NCI-H1092 (cell line): ENCODE results near the gene ARHGEF2.
"Not testable (repeated sequence)": the region's sequence is repeated elsewhere in the genome, so short reads cannot be mapped to it uniquely, and the experiment has no call there.

Source experiments
- DNase-seq: peaks from one replicate; lab custom pipeline; 2025; lab: John Stamatoyannopoulos, UW

The ARHGEF2 gene

DNA sequence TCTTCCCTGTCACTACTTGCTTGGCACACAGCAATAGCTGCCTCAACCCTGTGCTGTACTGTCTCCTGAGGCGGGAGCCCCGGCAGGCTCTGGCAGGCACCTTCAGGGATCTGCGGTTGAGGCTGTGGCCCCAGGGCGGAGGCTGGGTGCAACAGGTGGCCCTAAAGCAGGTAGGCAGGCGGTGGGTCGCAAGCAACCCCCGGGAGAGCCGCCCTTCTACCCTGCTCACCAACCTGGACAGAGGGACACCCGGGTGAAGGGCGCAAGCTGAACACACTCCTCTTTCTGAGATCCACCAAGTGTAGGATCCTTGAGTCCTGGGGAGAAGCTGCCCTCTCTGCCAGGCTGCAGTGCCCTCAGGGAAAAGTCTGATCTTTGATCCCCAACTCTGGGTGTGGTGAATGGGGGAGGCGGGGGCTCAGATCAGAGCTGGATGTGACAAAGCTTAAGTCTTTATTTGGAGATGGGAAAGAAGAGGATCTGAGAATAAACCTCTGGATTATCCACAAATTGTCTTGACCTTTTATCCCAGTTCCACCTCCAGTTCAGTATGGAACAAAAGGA lies 35.7 kb downstream of the ARHGEF2 start:
- no peak for DNase-seq

DNA sequence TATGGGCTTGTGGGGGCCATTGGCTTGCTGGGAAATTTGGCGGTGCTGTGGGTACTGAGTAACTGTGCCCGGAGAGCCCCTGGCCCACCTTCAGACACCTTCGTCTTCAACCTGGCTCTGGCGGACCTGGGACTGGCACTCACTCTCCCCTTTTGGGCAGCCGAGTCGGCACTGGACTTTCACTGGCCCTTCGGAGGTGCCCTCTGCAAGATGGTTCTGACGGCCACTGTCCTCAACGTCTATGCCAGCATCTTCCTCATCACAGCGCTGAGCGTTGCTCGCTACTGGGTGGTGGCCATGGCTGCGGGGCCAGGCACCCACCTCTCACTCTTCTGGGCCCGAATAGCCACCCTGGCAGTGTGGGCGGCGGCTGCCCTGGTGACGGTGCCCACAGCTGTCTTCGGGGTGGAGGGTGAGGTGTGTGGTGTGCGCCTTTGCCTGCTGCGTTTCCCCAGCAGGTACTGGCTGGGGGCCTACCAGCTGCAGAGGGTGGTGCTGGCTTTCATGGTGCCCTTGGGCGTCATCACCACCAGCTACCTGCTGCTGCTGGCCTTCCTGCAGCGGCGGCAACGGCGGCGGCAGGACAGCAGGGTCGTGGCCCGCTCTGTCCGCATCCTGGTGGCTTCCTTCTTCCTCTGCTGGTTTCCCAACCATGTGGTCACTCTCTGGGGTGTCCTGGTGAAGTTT lies 36.4 kb downstream of the ARHGEF2 start:
- DNase-seq, result no peak

DNA sequence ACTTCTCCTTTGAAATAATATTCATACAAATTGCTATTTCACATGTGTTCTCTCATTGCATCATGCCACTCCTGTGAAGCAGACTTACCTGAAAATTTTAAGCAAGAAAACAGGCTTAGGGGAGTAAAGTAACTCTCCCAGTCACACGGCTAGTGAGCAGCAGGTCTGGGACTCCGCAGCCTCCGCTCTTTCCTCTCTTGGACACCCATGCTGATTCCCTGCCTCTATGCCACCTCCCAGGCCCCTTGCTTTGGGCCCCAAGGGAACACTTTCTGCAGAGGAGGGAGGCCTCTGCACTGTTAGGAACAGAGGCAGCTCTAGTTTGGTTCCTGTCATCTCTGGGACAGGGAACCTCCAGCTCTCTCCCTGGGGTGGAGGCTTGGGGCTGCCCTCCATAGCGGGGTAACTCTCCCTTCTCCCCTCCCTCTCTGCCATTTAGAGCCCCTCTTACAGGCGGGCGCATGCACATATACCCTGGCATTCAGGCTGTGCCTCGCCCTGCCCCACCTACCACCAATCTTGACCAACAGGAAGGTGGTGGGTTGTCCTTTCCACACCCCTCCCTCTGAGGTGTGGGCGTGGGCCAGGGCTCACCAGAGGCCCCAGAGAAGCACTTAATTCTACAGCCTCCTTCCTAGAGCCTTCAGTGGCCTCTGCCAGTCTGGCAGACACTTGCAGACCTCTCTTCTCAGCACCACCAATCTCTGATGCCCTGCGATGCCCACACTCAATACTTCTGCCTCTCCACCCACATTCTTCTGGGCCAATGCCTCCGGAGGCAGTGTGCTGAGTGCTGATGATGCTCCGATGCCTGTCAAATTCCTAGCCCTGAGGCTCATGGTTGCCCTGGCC lies 37.1 kb downstream of the ARHGEF2 start, which contains the start of gene RXFP4:
Gene RXFP4 (plus strand): TSS at position 646 of the 852 bp plus-strand sequence. CDS start 72 bp downstream, at position 718.
- DNase-seq, result no peak

GRCh38 chr1:155940482-155940992 lies 37.8 kb downstream of the ARHGEF2 start:
- peak; percentile 45 for DNase-seq

- peak; percentile 48 for DNase-seq
These were observed 40.1 kb downstream of the ARHGEF2 start for GRCh38 chr1:155938220-155938627.

DNA sequence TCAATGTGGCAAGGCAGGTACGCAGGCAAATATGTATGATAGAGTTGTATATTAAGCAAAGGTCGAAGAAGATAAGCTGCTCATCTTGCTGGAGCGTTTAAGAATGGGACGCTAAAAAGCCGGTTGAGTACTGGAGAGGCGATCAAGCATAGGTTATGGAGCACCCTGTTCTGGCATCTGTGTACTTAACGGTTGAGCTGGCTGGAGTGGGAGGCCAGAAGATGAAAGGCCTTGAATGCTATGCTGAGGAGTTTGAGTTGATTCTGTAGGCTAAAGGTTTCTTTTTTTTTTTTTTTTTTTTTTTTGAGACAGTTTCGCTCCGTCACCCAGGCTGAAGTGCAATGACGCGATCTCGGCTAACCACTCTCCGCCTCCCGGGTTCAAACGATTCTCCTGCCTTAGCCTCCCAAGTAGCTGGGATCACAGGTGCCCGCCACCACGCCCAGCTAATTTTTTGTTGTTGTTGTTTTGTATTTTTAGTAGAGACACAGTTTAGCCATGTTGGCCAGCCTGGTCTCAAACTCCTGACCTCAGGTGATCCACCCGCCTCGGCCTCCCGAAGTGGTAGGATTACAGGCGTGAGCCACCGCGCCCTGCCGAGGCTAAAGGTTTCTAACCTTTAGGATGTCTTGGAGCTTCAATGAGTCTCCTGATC lies 43.3 kb downstream of the ARHGEF2 start:
- peak; percentile 13 for DNase-seq

DNA sequence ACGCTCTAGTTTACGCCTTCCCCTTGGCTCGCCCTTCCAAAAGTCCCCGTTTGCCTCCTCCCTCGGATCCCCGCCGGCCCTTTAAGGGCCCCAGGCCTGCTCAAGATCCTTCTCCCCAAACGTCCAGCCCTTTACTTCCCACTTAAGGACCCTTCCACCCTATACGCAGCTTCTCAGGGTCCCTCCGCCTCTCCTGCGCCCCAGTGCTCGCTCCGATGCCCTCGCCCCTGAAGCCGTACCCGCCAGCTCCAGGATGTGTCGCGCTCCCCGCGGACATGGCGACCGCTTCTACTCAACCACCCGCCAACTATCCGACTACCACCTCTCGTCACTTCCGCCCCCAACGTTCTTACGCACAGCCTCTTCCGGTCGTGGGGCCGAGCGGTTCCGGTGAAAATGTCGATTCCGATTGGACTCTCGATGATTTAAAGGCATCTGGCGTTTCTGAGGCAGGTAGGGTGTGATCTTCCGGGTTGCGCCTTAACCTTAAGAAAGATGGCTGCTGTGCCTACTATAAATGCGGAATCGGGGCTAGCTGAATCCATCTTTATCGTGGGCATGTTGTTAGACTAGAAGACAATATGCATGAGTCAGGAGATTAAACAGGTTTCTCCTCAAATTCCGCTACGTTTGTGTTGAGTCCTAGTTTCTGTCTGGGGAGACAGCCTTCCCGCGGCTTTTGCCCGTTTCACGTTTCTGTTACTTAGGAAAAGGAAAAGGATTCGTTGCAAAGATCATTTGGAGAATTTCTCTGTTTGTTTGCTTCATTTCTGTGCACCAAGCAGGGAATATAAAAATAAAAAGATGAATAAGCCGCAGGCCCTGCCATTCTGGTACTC lies 44.0 kb downstream of the ARHGEF2 start, which contains the start of gene KHDC4:
Gene KHDC4 (minus strand): TSS at position 317 of the 839 bp plus-strand sequence. CDS start 40 bp downstream, at position 277.
- DNase-seq, result peak; percentile 100

- DNase-seq, result no peak
These were observed 44.7 kb downstream of the ARHGEF2 start for GRCh38 chr1:155933591-155934096.

GRCh38 chr1:155932487-155932886 lies 45.9 kb downstream of the ARHGEF2 start:
- DNase-seq, result no peak

- no peak for DNase-seq
These were observed 46.3 kb downstream of the ARHGEF2 start for GRCh38 chr1:155932081-155932480.

DNA sequence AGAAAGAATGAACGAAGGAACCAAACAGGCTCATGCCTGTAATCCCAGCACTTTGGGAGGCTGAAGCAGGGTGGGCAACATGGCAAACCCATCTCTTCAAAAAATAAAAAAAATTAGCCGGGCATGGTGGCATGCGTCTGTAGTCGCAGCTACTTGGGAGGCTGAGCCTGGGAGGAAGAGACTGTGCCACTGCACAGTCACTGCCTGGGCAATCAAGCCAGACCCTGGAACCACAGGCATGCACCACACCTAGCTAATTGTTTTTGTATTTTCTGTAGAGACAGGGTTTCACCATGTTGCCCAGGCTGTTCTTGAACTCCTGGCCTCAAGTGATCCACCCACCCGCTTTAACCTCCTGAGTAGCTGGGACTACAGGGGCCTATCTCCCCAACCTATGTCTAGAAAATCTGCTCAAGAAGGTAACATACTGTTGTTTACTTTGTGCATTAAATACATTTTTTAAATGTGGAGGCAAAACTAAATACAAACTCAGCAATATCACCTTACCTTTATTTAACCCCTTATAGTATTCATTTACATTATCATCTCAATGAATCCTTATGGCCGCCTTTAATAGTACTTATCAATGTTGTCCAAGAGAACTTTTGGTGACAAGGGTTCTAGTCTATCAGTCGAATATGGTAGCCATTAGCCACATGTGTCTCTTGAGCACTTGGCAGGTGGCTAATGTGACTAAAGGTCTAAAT lies 46.9 kb downstream of the ARHGEF2 start:
- DNase-seq, result no peak

- not testable (repeated sequence) for DNase-seq
These were observed 47.6 kb downstream of the ARHGEF2 start for GRCh38 chr1:155930725-155931124.

DNA sequence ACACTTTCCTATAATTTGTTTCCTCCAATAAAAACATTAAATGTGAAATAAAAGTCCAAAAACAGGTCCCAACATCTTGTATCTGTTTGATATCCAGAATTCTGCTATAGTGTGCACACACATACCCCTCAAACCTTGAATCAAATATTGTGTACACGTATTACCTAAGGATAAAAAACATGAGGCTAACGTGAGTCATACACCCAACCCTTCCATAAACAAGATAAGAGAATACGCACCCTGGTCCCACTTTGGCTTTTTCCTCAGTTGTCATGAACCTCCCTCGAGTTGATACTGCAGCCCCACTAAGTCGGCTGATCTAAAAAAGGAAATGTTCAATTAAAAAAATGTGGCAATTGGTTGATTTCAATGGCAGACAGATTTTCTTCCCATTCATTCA lies 49.3 kb downstream of the ARHGEF2 start:
- DNase-seq, result no peak

- DNase-seq, result no peak
These were observed 52.8 kb downstream of the ARHGEF2 start for GRCh38 chr1:155925506-155925905.

GRCh38 chr1:155920717-155921116 lies 57.6 kb downstream of the ARHGEF2 start:
- DNase-seq, result no peak

- no peak for DNase-seq
These were observed 58.5 kb downstream of the ARHGEF2 start for GRCh38 chr1:155919801-155920200.

- no peak for DNase-seq
These were observed 59.7 kb downstream of the ARHGEF2 start for GRCh38 chr1:155918660-155919059.

DNA sequence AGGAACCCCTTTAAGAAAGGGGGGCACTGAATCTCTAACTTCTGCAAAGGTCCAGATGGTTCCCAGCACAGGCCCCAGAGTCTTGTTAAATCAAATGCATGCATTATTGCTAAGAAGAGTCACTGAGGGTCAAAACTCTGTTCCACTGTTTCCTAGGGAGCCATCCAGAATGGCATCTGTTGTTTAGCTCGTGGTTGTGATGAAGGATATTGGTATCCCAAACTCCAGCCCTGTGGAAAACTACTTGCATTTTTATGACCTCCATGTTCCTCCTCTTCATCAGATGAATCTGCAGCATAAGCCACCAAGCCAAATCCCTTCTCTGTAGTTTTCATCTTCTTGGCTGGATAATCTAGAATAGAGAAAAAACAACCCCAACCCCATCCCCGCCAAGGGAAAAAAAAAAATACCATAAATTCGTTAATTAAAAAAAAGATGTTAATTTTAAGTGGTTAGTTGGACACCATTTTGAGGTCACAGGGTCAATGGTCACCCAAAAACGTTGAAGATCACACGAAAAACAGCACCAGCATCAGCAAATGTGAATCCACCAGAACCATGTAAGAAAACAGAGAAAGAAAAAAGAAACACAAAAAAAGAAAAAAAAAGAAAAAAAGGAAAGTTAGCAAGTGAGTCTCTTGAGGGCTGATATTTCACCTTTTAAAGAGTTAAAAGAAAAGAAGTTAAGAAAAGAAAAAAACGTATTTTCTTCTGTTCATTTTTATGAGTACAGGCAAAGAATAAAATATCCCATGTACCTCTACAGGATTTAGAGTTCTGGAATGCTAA lies 64.2 kb downstream of the ARHGEF2 start:
- no peak for DNase-seq

DNA sequence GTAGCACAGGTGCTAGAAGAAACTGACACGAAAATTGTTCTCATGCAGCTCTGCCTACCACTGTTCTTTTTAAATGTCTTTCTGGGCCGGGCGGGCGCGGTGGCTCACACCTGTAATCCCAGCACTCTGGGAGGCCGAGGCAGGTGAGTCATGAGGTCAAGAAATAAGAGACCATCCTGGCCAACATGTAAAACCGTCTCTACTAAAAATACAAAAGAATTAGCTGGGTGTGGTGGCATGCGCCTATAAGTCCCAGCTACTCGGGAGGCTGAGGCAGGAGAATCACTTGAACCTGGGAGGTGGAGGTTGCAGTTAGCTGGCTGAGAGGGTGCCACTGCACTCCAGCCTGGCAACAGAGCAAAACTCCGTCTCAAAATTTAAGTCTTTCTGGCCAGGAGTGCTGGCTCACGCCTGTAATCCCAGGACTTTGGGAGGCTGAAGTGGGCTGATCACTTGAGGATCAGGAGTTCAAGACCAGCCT lies 66.3 kb downstream of the ARHGEF2 start:
- no peak for DNase-seq
